ENCODE results near the gene PLA2G4D.
A peak's percentile ranks its signal among the peaks of the same experiment; 100 is the strongest.

PLA2G4D gene

DNA sequence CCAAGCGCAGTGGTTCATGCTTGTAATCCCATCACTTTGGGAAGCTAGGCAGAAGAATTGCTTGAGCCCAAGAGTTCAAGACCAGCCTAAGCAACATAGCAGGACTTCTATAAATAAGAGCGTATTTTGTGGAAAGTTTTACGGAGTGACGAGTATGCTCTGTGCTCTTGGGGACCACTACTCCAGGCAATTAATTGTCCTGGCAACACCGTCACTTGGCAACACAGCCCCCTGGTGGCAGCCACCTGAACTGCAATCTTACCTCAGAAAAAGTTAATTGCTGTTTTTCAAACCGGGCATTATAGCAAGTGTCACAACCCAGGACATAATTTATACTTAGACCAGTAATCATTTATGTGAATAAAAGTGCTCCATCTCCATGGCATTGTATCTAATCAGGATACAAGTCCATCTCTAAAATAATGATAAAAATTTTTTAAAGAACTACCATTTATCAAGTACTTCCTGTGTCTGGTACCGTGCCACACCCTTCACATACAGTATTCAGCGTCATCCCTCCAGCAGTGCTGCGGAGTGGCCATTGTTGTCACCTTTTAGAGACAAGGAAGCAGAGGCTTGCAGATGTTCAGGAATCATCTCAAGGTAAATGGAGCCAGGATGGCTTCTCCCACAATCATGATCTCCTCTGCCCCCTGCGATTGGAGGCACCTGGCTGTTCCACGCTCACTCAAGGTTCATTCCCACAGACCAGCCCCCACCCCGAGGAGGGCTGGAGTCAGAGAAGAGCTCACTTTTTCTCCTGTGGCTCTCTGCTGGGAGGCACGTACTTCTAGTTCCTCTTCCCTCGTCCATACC is 34.5 kb downstream of the PLA2G4D start:
- H3K27ac ChIP-seq (ENCODE audit: low read length): no peak overlapping the region
- H3K4me3 ChIP-seq (ENCODE audit: low read length): no peak overlapping the region
- H3K9me3 ChIP-seq (replicated peaks; ENCODE audit: insufficient read depth, low read length): no peaks in the 10 kb centered on the region
- H3K79me2 ChIP-seq (ENCODE audit: low read length): no peaks in the 10 kb centered on the region
- DNase-seq: peak; percentile 58
- H2AFZ ChIP-seq (ENCODE audit: low read length): no peak overlapping the region
- H3K9ac ChIP-seq (ENCODE audit: low read length): no peak overlapping the region
- H3K4me2 ChIP-seq (ENCODE audit: low read depth, low read length): no peak overlapping the region
- H3K36me3 ChIP-seq (replicated peaks; ENCODE audit: insufficient read depth, low read length): no peaks in the 10 kb centered on the region
- H3K4me1 ChIP-seq (ENCODE audit: low read length): no peaks in the 10 kb centered on the region
- no peaks in the 10 kb centered on the region for H3F3A ChIP-seq (ENCODE audit: insufficient read depth, low read length)
- H3K9me2 ChIP-seq (replicated peaks; ENCODE audit: insufficient read depth, low read length): no peaks in the 10 kb centered on the region
- TF ChIP-seq, protein P1, sequence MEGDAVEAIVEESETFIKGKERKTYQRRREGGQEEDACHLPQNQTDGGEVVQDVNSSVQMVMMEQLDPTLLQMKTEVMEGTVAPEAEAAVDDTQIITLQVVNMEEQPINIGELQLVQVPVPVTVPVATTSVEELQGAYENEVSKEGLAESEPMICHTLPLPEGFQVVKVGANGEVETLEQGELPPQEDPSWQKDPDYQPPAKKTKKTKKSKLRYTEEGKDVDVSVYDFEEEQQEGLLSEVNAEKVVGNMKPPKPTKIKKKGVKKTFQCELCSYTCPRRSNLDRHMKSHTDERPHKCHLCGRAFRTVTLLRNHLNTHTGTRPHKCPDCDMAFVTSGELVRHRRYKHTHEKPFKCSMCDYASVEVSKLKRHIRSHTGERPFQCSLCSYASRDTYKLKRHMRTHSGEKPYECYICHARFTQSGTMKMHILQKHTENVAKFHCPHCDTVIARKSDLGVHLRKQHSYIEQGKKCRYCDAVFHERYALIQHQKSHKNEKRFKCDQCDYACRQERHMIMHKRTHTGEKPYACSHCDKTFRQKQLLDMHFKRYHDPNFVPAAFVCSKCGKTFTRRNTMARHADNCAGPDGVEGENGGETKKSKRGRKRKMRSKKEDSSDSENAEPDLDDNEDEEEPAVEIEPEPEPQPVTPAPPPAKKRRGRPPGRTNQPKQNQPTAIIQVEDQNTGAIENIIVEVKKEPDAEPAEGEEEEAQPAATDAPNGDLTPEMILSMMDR (IDR thresholded peaks at IDR 0.05; ENCODE audit: low read length): peak; percentile 93
- TF ChIP-seq EZH2 (optimal IDR thresholded peaks at IDR 0.05; ENCODE audit: low read depth, low read length): no peak
- no peak for TF ChIP-seq EZH2phosphoT487 (IDR thresholded peaks at IDR 0.05; ENCODE audit: low read length)
- no peaks in the 10 kb centered on the region for H3K27me3 ChIP-seq (replicated peaks; ENCODE audit: insufficient read depth, low read length)
- no peaks in the 10 kb centered on the region for H4K20me1 ChIP-seq (ENCODE audit: insufficient read depth, low read length)

DNA sequence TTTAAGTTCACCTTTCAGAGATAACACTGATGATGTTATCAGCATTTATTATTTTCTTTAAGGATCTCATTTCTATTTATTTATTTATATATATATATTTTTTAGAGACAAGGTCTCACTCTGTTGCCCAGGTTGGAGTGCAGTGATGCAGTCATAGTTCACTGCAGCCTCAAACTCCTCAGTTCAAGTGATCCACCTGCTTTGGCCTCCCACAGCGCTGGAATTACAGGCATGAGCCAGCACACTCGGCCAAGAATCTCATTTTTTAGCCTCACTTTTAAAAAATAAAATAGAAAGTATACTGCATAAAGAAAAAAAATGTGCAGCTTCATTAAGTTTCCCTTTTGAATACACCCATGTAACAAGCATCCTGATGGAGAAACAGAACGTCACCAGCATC is 35.6 kb downstream of the PLA2G4D start:
- Histone ChIP-seq H2AFZ (ENCODE audit: low read length) (no peak overlapping the region), H3F3A (ENCODE audit: insufficient read depth, low read length) (no peaks in the 10 kb centered on the region), H3K4me2 (ENCODE audit: low read depth, low read length) (no peak overlapping the region), H3K9me3 (replicated peaks; ENCODE audit: insufficient read depth, low read length) (no peaks in the 10 kb centered on the region), H3K27ac (ENCODE audit: low read length) (no peak overlapping the region), H3K36me3 (replicated peaks; ENCODE audit: insufficient read depth, low read length) (no peaks in the 10 kb centered on the region), H3K4me3 (ENCODE audit: low read length) (no peak overlapping the region), H3K9ac (ENCODE audit: low read length) (no peak overlapping the region), H3K9me2 (replicated peaks; ENCODE audit: insufficient read depth, low read length) (no peaks in the 10 kb centered on the region), H3K4me1 (ENCODE audit: low read length) (no peaks in the 10 kb centered on the region), H3K27me3 (replicated peaks; ENCODE audit: insufficient read depth, low read length) (no peaks in the 10 kb centered on the region), H3K79me2 (ENCODE audit: low read length) (no peaks in the 10 kb centered on the region), H4K20me1 (ENCODE audit: insufficient read depth, low read length) (no peaks in the 10 kb centered on the region)
- TF ChIP-seq EZH2phosphoT487 (IDR thresholded peaks at IDR 0.05; ENCODE audit: low read length) (no peak), EZH2 (optimal IDR thresholded peaks at IDR 0.05; ENCODE audit: low read depth, low read length) (no peak)
- TF ChIP-seq, protein P1 (IDR thresholded peaks at IDR 0.05; ENCODE audit: low read length): no peak
- no peak for DNase-seq

DNA sequence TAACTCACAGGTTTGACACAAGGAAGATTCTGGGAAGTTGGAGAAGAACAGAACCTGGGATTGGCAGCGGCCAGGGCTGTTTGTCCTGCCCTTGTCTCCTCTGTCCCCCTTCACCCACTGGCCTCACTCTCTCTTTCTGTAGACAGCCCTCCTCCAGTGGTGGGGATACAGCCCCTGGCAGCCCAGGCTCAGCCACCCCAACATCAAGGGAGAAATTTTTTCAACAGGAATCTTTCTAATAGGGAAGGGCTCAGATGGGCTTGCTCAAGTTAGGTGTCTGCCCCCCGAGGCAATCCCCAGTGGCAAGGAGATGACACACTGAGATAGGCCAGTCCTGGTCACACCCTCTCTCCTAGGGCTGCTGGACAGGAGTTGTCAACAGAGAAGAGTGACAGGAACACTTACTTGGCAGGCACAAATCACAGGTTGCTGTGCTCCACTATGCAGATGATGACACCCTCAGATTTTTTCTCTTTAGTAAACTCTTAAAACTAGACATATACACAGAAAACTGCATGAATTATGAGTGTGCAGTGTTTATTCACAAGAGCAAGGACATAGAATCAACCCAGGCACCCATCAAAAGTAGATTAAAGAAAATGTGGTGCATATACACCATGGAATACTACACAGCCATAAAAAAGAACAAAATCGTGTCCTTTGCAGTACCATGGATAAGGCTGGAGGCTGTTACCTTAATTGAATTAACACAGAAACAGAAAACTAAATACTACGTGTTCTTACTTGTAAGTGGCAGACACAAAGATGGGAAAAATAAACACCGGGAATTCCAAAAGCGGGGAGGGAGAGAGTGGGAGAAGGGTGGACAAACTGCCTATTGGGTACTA is 36.3 kb downstream of the PLA2G4D start:
- no peak for TF ChIP-seq EZH2phosphoT487 (IDR thresholded peaks at IDR 0.05; ENCODE audit: low read length)
- no peak for TF ChIP-seq EZH2 (optimal IDR thresholded peaks at IDR 0.05; ENCODE audit: low read depth, low read length)
- H3K4me1 ChIP-seq (ENCODE audit: low read length): no peaks in the 10 kb centered on the region
- peak overlapping the region; percentile 74; the same call in 1 of the 2 replicates for H2AFZ ChIP-seq (ENCODE audit: low read length)
- H3K9ac ChIP-seq (ENCODE audit: low read length): no peak overlapping the region
- DNase-seq: no peak
- no peaks in the 10 kb centered on the region for H3K36me3 ChIP-seq (replicated peaks; ENCODE audit: insufficient read depth, low read length)
- no peak overlapping the region for H3K4me3 ChIP-seq (ENCODE audit: low read length)
- H3K79me2 ChIP-seq (ENCODE audit: low read length): no peaks in the 10 kb centered on the region
- no peaks in the 10 kb centered on the region for H3K9me3 ChIP-seq (replicated peaks; ENCODE audit: insufficient read depth, low read length)
- H3K4me2 ChIP-seq (ENCODE audit: low read depth, low read length): no peak overlapping the region
- no peaks in the 10 kb centered on the region for H4K20me1 ChIP-seq (ENCODE audit: insufficient read depth, low read length)
- H3F3A ChIP-seq (ENCODE audit: insufficient read depth, low read length): no peaks in the 10 kb centered on the region
- H3K27ac ChIP-seq (ENCODE audit: low read length): no peak overlapping the region
- H3K27me3 ChIP-seq (replicated peaks; ENCODE audit: insufficient read depth, low read length): no peaks in the 10 kb centered on the region
- no peaks in the 10 kb centered on the region for H3K9me2 ChIP-seq (replicated peaks; ENCODE audit: insufficient read depth, low read length)
